GM23338 (cell line): ENCODE results near the gene MS4A4A. TPM values are rescaled to one million over a fixed set of nuclear protein-coding genes. Genes with fewer than 3 reads are reported as not detected.
A peak's percentile ranks its signal among the peaks of the same experiment; 100 is the strongest.

Experiments used
- ATAC-seq: fragments of 200-7000 bp; cut with Tn5 transposase; 3 replicates; pipeline ENCODE4 v1.9.1; 2020
- DNase-seq: peaks from one replicate; pipeline ENCODE4 v3.0.0-alpha.2; 2015; ENCODE audit warnings: low spot score
- H2AFZ ChIP-seq: fragments of 200-600 bp; sonication (generic); 2 replicates; pipeline ENCODE4 v1.8.0; 2016; ENCODE audit warnings: antibody characterized with exemption, mild to moderate bottlenecking, moderate library complexity
- H3F3A ChIP-seq: fragments of 200-600 bp; sonication (generic); replicated peaks from 2 replicates; pipeline ENCODE4 v1.8.0; 2017; ENCODE audit warnings: antibody characterized with exemption, mixed run types, low read depth
- H3K27ac ChIP-seq: fragments of 200-600 bp; sonication (generic); 2 replicates; pipeline ENCODE4 v1.6.1; 2016; ENCODE audit warnings: low read depth
- H3K27me3 ChIP-seq: fragments of 200-600 bp; sonication (generic); 2 replicates; pipeline ENCODE4 v1.8.0; 2016; ENCODE audit warnings: mild to moderate bottlenecking, mixed run types, moderate library complexity; ENCODE audit not compliant: insufficient read depth
- H3K36me3 ChIP-seq: fragments of 200-600 bp; sonication (generic); 2 replicates; pipeline ENCODE4 v1.8.0; 2016; ENCODE audit warnings: mild to moderate bottlenecking; ENCODE audit not compliant: insufficient read depth
- H3K4me1 ChIP-seq: fragments of 200-600 bp; sonication (generic); 2 replicates; pipeline ENCODE4 v1.8.0; 2016; ENCODE audit warnings: mild to moderate bottlenecking, moderate library complexity; ENCODE audit not compliant: insufficient read depth
- H3K4me2 ChIP-seq: fragments of 200-600 bp; sonication (generic); 2 replicates; pipeline ENCODE4 v1.7.1; 2017; ENCODE audit warnings: mixed run types
- H3K4me3 ChIP-seq: fragments of 200-600 bp; sonication (generic); 2 replicates; pipeline ENCODE4 v1.6.1; 2016; ENCODE audit warnings: mixed run types
- H3K79me2 ChIP-seq: fragments of 200-600 bp; sonication (generic); replicated peaks from 2 replicates; pipeline ENCODE4 v1.8.0; 2017; ENCODE audit warnings: mild to moderate bottlenecking; ENCODE audit not compliant: insufficient read depth
- H3K9me2 ChIP-seq: fragments of 200-600 bp; sonication (generic); 2 replicates; pipeline ENCODE4 v1.8.0; 2017; ENCODE audit not compliant: insufficient read depth
- H4K20me1 ChIP-seq: fragments of 200-600 bp; sonication (generic); replicated peaks from 2 replicates; pipeline ENCODE4 v1.8.0; 2017; ENCODE audit warnings: mild to moderate bottlenecking; ENCODE audit not compliant: insufficient read depth
- H3K27ac Mint-ChIP-seq: 2 replicates; pipeline ENCODE4 v1.8.0; 2020; ENCODE audit warnings: inconsistent platforms, mild to moderate bottlenecking, moderate library complexity, mixed read lengths
- H3K27me3 Mint-ChIP-seq: 3 replicates; pipeline ENCODE4 v1.8.0; 2022; ENCODE audit warnings: low read depth, mild to moderate bottlenecking, moderate library complexity, mixed read lengths, inconsistent platforms; ENCODE audit not compliant: insufficient read depth, poor library complexity
- H3K36me3 Mint-ChIP-seq: 3 replicates; pipeline ENCODE4 v1.8.0; 2021; ENCODE audit warnings: low read depth, mild to moderate bottlenecking, inconsistent platforms, moderate library complexity, mixed read lengths
- H3K4me1 Mint-ChIP-seq: 3 replicates; pipeline ENCODE4 v1.8.0; 2020; ENCODE audit warnings: mild to moderate bottlenecking, inconsistent platforms, mixed read lengths
- H3K4me3 Mint-ChIP-seq: 3 replicates; pipeline ENCODE4 v1.8.0; 2021; ENCODE audit warnings: moderate library complexity, mild to moderate bottlenecking, inconsistent platforms, mixed read lengths
- H3K9me3 Mint-ChIP-seq: 3 replicates; pipeline ENCODE4 v1.8.0; 2020; ENCODE audit warnings: moderate library complexity, mild to moderate bottlenecking, inconsistent platforms, mixed read lengths
- CTCF ChIP-seq, 2 experiments: fragments of 200-600 bp in 1 of 2; sonication (generic) in 1 of 2; conservative IDR thresholded peaks; 2 replicates each; pipeline versions ENCODE4 v1.5.1 to v1.6.1; 2016 to 2017; ENCODE audit warnings: antibody characterized with exemption in 2 of 2, low read depth in 2 of 2, mild to moderate bottlenecking in 2 of 2, moderate library complexity in 1 of 2
- JUNB ChIP-seq: IDR thresholded peaks from one replicate; pipeline ENCODE4 v1.6.1; 2016; ENCODE audit warnings: antibody characterized with exemption; ENCODE audit not compliant: unreplicated experiment
- REST ChIP-seq: IDR thresholded peaks from one replicate; pipeline ENCODE4 v1.6.1; 2018; ENCODE audit warnings: antibody characterized with exemption; ENCODE audit not compliant: unreplicated experiment
- polyA plus RNA-seq: library from polyadenylated mRNA; unstranded; fragments of >200 nt; fragmentation: Nextera tagmentation; extraction: Ambion mirVana; gene quantifications from 2 replicates; pipeline ENCODE4 v1.2.1, GENCODE V29; 2016
- total RNA-seq: library from RNA; depleted of rRNA; stranded (reverse); fragments of >200 nt; shearing (Covaris generic); gene quantifications from 2 replicates; pipeline ENCODE4 v1.2.3, GENCODE V29; 2014

Gene MS4A4A
- total and polyA plus RNA-seq, 2 experiments from 2014 or later = not detected

GRCh38 chr11:60242740-60243239, 37.7 kb upstream of the MS4A4A start, which contains the start of gene MS4A4E:
TSS of gene MS4A4E (minus strand) at chr11:60243137. CDS start at chr11:60230055, 13,082 bp downstream.
- Mint-ChIP-seq H3K27me3 (peaks cover 3% of the 10 kb centered on the region), H3K4me3 (no peak within 1 kb of the TSS), H3K9me3 (no peaks in the 10 kb centered on the region), H3K27ac (no peak within 1 kb of the TSS), H3K4me1 (no peaks in the 10 kb centered on the region), H3K36me3 (no peaks in the 10 kb centered on the region)
- Histone ChIP-seq H3K27ac (no peak within 1 kb of the TSS), H3K27me3 (no peaks in the 10 kb centered on the region), H3K4me3 (no peak within 1 kb of the TSS), H3K79me2 (no peaks in the 10 kb centered on the region), H3K9me2 (no peaks in the 10 kb centered on the region; the same call in 1 of the 2 replicates), H3K4me1 (no peaks in the 10 kb centered on the region), H3K4me2 (no peak within 1 kb of the TSS), H3K36me3 (no peaks in the 10 kb centered on the region), H4K20me1 (no peaks in the 10 kb centered on the region), H3F3A (no peaks in the 10 kb centered on the region), H2AFZ (0 out of 2 replicates have a peak within 1 kb of the TSS, but pooled peaks have one; percentile 20)
- DNase-seq (no peak), ATAC-seq (no peak)
- TF ChIP-seq JUNB (no peak), REST (no peak)

- H3K27ac Mint-ChIP-seq = no peak overlapping the region
- H3K4me1 Mint-ChIP-seq = no peaks in the 10 kb centered on the region
- no peak overlapping the region for H3K4me3 Mint-ChIP-seq
- peak; percentile 38 to 53; a peak in 3 of 4 replicates for TF ChIP-seq CTCF (conservative IDR thresholded peaks at IDR 0.05; ENCODE audit: low read depth in 2 of 2)
- no peak for TF ChIP-seq REST
- H2AFZ ChIP-seq = no peak overlapping the region
- H3K36me3 ChIP-seq = no peaks in the 10 kb centered on the region
- no peak overlapping the region for H3K27ac ChIP-seq
- no peaks in the 10 kb centered on the region for H3K4me1 ChIP-seq
- no peaks in the 10 kb centered on the region for H4K20me1 ChIP-seq
- H3K27me3 Mint-ChIP-seq = no peaks in the 10 kb centered on the region
- peak; percentile 52 for DNase-seq
- H3F3A ChIP-seq = no peaks in the 10 kb centered on the region
- no peaks in the 10 kb centered on the region; the same call in 1 of the 2 replicates for H3K9me2 ChIP-seq
- peaks cover 41% of the 10 kb centered on the region for H3K9me3 Mint-ChIP-seq
- no peak overlapping the region for H3K4me2 ChIP-seq
- H3K79me2 ChIP-seq = no peaks in the 10 kb centered on the region
- H3K36me3 Mint-ChIP-seq = peaks cover 13% of the 10 kb centered on the region
- no peaks in the 10 kb centered on the region for H3K27me3 ChIP-seq
- ATAC-seq = peak; percentile 48
- no peak overlapping the region for H3K4me3 ChIP-seq
These were observed 28.8 kb upstream of the MS4A4A start for GRCh38 chr11:60251485-60252212.
